Measurements from ENCODE around the gene LZTR1. TPM values are rescaled to one million over a fixed set of nuclear protein-coding genes. Genes with fewer than 3 reads are reported as not detected.

Gene LZTR1
- total RNA-seq, 2 donors from 2014 or later: 20.7 to 24.7 TPM

GRCh38 chr22:21041937-21042336, 59.8 kb downstream of the LZTR1 start:
- no peak for DNase-seq (ENCODE audit: low spot score)
- no peak overlapping the region for H3K27ac ChIP-seq

DNA sequence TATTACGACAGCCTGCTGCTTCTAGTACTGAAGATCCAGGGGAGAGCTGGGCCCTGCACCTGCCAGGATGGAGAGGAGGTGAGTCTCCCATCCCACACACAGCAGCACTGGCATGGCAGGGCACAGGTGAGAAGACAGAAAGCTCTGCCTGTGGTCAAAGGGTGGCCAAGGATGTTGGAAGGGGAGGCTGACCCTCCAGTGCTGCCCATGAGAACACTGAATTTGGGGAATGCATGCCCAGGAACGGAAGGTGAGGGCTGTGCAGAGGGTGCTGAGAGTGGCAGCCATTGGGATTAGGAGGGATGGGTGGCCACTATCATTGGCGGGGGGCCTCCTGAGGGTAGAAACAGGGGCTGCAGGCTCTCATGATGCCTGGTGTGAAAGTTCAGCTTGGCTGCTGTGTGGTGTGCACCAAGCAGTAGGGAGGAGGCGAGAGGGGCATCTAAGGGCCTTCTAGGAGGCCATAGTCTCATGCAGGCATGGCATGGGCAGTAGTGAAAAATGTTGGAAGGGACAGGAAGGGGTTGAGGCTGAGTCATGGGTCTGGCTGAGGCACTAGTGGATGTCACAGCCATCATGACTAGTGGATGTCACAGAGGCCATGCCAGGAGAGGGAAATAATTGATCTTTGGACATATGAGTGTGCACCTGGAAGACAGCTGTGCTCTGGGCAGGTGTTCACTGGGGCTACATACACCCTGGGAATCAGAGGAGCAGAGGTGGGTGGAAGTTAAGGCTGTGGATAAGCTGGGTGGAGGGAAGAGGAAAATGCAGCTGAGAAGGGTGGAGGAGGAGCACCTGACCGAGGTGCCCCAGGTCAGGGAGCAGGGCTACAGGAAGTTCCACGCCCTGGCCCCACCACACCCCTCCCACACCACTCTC, 61.1 kb downstream of the LZTR1 start:
- no peaks in the 10 kb centered on the region for H3K36me3 ChIP-seq
- TF ChIP-seq, protein P1, sequence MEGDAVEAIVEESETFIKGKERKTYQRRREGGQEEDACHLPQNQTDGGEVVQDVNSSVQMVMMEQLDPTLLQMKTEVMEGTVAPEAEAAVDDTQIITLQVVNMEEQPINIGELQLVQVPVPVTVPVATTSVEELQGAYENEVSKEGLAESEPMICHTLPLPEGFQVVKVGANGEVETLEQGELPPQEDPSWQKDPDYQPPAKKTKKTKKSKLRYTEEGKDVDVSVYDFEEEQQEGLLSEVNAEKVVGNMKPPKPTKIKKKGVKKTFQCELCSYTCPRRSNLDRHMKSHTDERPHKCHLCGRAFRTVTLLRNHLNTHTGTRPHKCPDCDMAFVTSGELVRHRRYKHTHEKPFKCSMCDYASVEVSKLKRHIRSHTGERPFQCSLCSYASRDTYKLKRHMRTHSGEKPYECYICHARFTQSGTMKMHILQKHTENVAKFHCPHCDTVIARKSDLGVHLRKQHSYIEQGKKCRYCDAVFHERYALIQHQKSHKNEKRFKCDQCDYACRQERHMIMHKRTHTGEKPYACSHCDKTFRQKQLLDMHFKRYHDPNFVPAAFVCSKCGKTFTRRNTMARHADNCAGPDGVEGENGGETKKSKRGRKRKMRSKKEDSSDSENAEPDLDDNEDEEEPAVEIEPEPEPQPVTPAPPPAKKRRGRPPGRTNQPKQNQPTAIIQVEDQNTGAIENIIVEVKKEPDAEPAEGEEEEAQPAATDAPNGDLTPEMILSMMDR (IDR thresholded peaks at IDR 0.05): no peak
- H3K4me3 ChIP-seq: no peak overlapping the region
- H3K27me3 ChIP-seq: no peaks in the 10 kb centered on the region
- H3K27ac ChIP-seq: no peak overlapping the region
- H3K4me1 ChIP-seq: peaks cover 0 to 27% of the 10 kb centered on the region in 2 donors
- H3K9me3 ChIP-seq: no peaks in the 10 kb centered on the region
- no peak for DNase-seq (ENCODE audit: low spot score)

More at GRCh38 chr22:21041937-21042336, 59.8 kb downstream of the LZTR1 start:
- TF ChIP-seq, protein P1 (IDR thresholded peaks at IDR 0.05): no peak
- no peaks in the 10 kb centered on the region for H3K36me3 ChIP-seq
- no peaks in the 10 kb centered on the region for H3K9me3 ChIP-seq
- no peak overlapping the region for H3K4me3 ChIP-seq
- H3K27me3 ChIP-seq: no peaks in the 10 kb centered on the region
- H3K4me1 ChIP-seq: peaks cover 0 to 31% of the 10 kb centered on the region in 2 donors

- no peak overlapping the region for H3K27ac ChIP-seq
- H3K27me3 ChIP-seq: no peaks in the 10 kb centered on the region
- H3K4me1 ChIP-seq: peaks cover 0 to 22% of the 10 kb centered on the region in 2 donors
- H3K9me3 ChIP-seq: no peaks in the 10 kb centered on the region
- H3K36me3 ChIP-seq: no peaks in the 10 kb centered on the region
- H3K4me3 ChIP-seq: no peak overlapping the region
- TF ChIP-seq, protein P1 (IDR thresholded peaks at IDR 0.05): no peak
- no peak for DNase-seq (ENCODE audit: low spot score)
Observed at GRCh38 chr22:21043860-21044535, 61.9 kb downstream of the LZTR1 start.

- TF ChIP-seq, protein P1 (IDR thresholded peaks at IDR 0.05): no peak
- no peaks in the 10 kb centered on the region for H3K9me3 ChIP-seq
- no peak overlapping the region for H3K27ac ChIP-seq
- no peaks in the 10 kb centered on the region for H3K36me3 ChIP-seq
- peak overlapping the region; percentile 35 to 57 for H3K4me3 ChIP-seq
- H3K27me3 ChIP-seq: no peaks in the 10 kb centered on the region
- DNase-seq (ENCODE audit: low spot score): no peak
- H3K4me1 ChIP-seq: peaks cover 0 to 22% of the 10 kb centered on the region in 2 donors
Observed at GRCh38 chr22:21044931-21045584, 63.0 kb downstream of the LZTR1 start.

- Histone ChIP-seq H3K27ac (no peak within 1 kb of the TSS), H3K4me3 (peak within 1 kb of the TSS; percentile 35 to 57), H3K4me1 (peaks cover 0 to 22% of the 10 kb centered on the region in 2 donors), H3K36me3 (no peaks in the 10 kb centered on the region), H3K9me3 (no peaks in the 10 kb centered on the region), H3K27me3 (no peaks in the 10 kb centered on the region)
- TF ChIP-seq, protein P1 (IDR thresholded peaks at IDR 0.05): no peak
- peak; percentile 92 for DNase-seq (ENCODE audit: low spot score)
Observed at GRCh38 chr22:21045585-21046294, 63.6 kb downstream of the LZTR1 start, which contains the start of gene LRRC74B. Gene LRRC74B, plus strand, starts transcription at chr22:21045946. Its CDS starts 41 bp downstream, at chr22:21045987.
